ENCODE data around the gene LDLRAD1. TPM values are rescaled to one million over a fixed set of nuclear protein-coding genes. Genes with fewer than 3 reads are reported as not detected.

Gene LDLRAD1
- total RNA-seq, 4 donors from 2014 or later = 0.49 to 1.4 TPM; not detected in 2

- intact Hi-C loops (cut with DNase I) = no loop called here
- Histone ChIP-seq H3K27me3 (peaks cover 0 to 36% (median 0%) of the 10 kb centered on the region in 4 donors), H3K27ac (no peak overlapping the region), H3K4me1 (peaks cover 10 to 44% (median 10%) of the 10 kb centered on the region in 3 donors), H3K36me3 (no peaks in the 10 kb centered on the region), H3K9me3 (no peaks in the 10 kb centered on the region), H3K4me3 (no peak overlapping the region)
- TF ChIP-seq POLR2A (IDR thresholded peaks at IDR 0.05) (no peak), CTCF (IDR thresholded peaks at IDR 0.05) (no peak)
- WGBS, 2 donors = 53 to 67% methylated on average over 5 to 8 of the region's 17 CpGs
- DNase-seq = no peak
These were observed 3.9 kb downstream of the LDLRAD1 start for GRCh38 chr1:54014009-54014629.

- intact Hi-C loops (cut with DNase I) = no loop called here
- Histone ChIP-seq H3K4me1 (peaks cover 10 to 44% (median 10%) of the 10 kb centered on the region in 3 donors), H3K9me3 (no peaks in the 10 kb centered on the region), H3K27me3 (peaks cover 0 to 42% (median 0%) of the 10 kb centered on the region in 4 donors), H3K4me3 (no peak overlapping the region), H3K27ac (no peak overlapping the region), H3K36me3 (no peaks in the 10 kb centered on the region)
- 75% methylated on average over 5 to 6 of the region's 8 CpGs for WGBS, 2 donors
- no peak for TF ChIP-seq CTCF (IDR thresholded peaks at IDR 0.05)
- TF ChIP-seq POLR2A (IDR thresholded peaks at IDR 0.05) = no peak
- no peak for DNase-seq
These were observed 4.5 kb downstream of the LDLRAD1 start for GRCh38 chr1:54013393-54014008.

- intact Hi-C loops (cut with DNase I) = no loop called here
These were observed 5.1 kb downstream of the LDLRAD1 start for GRCh38 chr1:54012863-54013262.

GRCh38 chr1:54012008-54012325, 6.0 kb downstream of the LDLRAD1 start:
- peaks cover 0 to 53% (median 0%) of the 10 kb centered on the region in 4 donors for H3K27me3 ChIP-seq
- no peak for DNase-seq
- intact Hi-C loops (cut with DNase I) = no loop called here

More at GRCh38 chr1:54012863-54013262, 5.1 kb downstream of the LDLRAD1 start:
- DNase-seq = no peak
- Histone ChIP-seq H3K4me3 (no peak overlapping the region), H3K9me3 (no peaks in the 10 kb centered on the region), H3K36me3 (no peaks in the 10 kb centered on the region), H3K27ac (no peak overlapping the region), H3K4me1 (peaks cover 8 to 39% (median 10%) of the 10 kb centered on the region in 3 donors), H3K27me3 (peaks cover 0 to 48% (median 0%) of the 10 kb centered on the region in 4 donors)
- TF ChIP-seq CTCF (IDR thresholded peaks at IDR 0.05) (no peak), POLR2A (IDR thresholded peaks at IDR 0.05) (no peak)
- 75 to 91% methylated on average over 6 to 8 of the region's 8 CpGs for WGBS, 2 donors

More at GRCh38 chr1:54012008-54012325, 6.0 kb downstream of the LDLRAD1 start:
- Histone ChIP-seq H3K9me3 (no peaks in the 10 kb centered on the region), H3K36me3 (no peaks in the 10 kb centered on the region), H3K4me1 (peaks cover 3 to 30% (median 9%) of the 10 kb centered on the region in 3 donors), H3K27ac (no peak overlapping the region), H3K4me3 (no peak overlapping the region)
- 82% methylated on average over 3 of the region's 9 CpGs; no CpG with 5 or more reads in 1 of the 2 donors for WGBS, 2 donors
- TF ChIP-seq CTCF (IDR thresholded peaks at IDR 0.05) (no peak), POLR2A (IDR thresholded peaks at IDR 0.05) (no peak)
